Stomach (tissue), 4 donors: ENCODE measurements around the gene BARX1.

ENCODE experiments used
- EP300 ChIP-seq: sonication (generic); formaldehyde crosslinking; IDR thresholded peaks from one replicate; pipeline ENCODE4 v1.6.1; 2017; ENCODE audit warnings: antibody characterized with exemption
- POLR2AphosphoS5 ChIP-seq, 3 donors: sonication (generic); formaldehyde crosslinking; IDR thresholded peaks; one replicate each; pipeline ENCODE4 v1.6.1; 2016; ENCODE audit warnings: antibody characterized with exemption in 3 of 3
- TF ChIP-seq, protein P1 (sequence below), 7 experiments: fragments of 450-650 bp in 4 of 7; fragments of 200-600 bp in 3 of 7; sonication (generic) in 3 of 7; IDR thresholded peaks; one replicate each; pipeline ENCODE4 v1.5.1; 2016 to 2019; ENCODE audit warnings: antibody characterized with exemption in 7 of 7, control low read depth in 2 of 7, mild to moderate bottlenecking in 1 of 7

- TF ChIP-seq, protein P1, sequence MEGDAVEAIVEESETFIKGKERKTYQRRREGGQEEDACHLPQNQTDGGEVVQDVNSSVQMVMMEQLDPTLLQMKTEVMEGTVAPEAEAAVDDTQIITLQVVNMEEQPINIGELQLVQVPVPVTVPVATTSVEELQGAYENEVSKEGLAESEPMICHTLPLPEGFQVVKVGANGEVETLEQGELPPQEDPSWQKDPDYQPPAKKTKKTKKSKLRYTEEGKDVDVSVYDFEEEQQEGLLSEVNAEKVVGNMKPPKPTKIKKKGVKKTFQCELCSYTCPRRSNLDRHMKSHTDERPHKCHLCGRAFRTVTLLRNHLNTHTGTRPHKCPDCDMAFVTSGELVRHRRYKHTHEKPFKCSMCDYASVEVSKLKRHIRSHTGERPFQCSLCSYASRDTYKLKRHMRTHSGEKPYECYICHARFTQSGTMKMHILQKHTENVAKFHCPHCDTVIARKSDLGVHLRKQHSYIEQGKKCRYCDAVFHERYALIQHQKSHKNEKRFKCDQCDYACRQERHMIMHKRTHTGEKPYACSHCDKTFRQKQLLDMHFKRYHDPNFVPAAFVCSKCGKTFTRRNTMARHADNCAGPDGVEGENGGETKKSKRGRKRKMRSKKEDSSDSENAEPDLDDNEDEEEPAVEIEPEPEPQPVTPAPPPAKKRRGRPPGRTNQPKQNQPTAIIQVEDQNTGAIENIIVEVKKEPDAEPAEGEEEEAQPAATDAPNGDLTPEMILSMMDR (IDR thresholded peaks at IDR 0.05) = no peak
- TF ChIP-seq POLR2AphosphoS5 (IDR thresholded peaks at IDR 0.05) (no peak), EP300 (no peak)
Measured at GRCh38 chr9:93902780-93903655, 52.1 kb downstream of the BARX1 start.
